Measurements from ENCODE around the gene SOX10.

GRCh38 chr22:38031491-38031890, 47.1 kb upstream of the SOX10 start:
- TF ChIP-seq EP300 (IDR thresholded peaks at IDR 0.05; ENCODE audit: low read length) (no peak), SPI1 (IDR thresholded peaks at IDR 0.05; ENCODE audit: borderline replicate concordance, low read depth, low read length) (no peak)
- TF ChIP-seq, protein P1, sequence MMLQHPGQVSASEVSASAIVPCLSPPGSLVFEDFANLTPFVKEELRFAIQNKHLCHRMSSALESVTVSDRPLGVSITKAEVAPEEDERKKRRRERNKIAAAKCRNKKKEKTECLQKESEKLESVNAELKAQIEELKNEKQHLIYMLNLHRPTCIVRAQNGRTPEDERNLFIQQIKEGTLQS (IDR thresholded peaks at IDR 0.05), result no peak
- TF ChIP-seq, protein P1 (CRISPR knock-in tag; conservative IDR thresholded peaks at IDR 0.05), result no peak
